CD4-positive, alpha-beta T cell treated with Interleukin-17A for 1 hour (primary cell): ENCODE results near the gene RAB18.
"Not testable (repeated sequence)": the region's sequence is repeated elsewhere in the genome, so short reads cannot be mapped to it uniquely, and the experiment has no call there.

Source experiments
- DNase-seq: peaks from one replicate; pipeline ENCODE4 v3.0.0-alpha.2; 2020

The RAB18 gene

GRCh38 chr10:27504007-27504807, at the start of gene RAB18:
Gene RAB18 (plus strand): TSS chr10:27504304. CDS start chr10:27504370, 66 bp downstream.
- peak; percentile 99 for DNase-seq

DNA sequence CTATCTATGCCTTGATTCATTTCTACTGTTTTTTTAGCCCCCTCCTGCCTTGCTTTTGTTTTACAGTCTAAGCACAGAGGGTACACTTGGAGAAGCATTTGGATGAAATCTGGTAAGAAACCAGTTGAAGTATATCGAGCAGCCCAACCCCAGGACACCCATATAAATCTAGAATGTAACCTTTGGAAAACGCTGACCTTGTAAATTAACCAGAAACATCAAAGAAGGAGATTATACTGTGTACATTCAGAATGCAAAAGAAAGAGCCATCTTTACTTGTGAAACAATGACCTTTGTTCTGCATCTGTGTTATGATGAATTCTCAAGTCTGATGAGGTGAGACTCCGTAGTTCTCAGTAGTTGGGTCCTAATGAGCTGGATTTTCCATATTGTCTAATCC, 49.3 kb upstream of the RAB18 start:
- DNase-seq = no peak

DNA sequence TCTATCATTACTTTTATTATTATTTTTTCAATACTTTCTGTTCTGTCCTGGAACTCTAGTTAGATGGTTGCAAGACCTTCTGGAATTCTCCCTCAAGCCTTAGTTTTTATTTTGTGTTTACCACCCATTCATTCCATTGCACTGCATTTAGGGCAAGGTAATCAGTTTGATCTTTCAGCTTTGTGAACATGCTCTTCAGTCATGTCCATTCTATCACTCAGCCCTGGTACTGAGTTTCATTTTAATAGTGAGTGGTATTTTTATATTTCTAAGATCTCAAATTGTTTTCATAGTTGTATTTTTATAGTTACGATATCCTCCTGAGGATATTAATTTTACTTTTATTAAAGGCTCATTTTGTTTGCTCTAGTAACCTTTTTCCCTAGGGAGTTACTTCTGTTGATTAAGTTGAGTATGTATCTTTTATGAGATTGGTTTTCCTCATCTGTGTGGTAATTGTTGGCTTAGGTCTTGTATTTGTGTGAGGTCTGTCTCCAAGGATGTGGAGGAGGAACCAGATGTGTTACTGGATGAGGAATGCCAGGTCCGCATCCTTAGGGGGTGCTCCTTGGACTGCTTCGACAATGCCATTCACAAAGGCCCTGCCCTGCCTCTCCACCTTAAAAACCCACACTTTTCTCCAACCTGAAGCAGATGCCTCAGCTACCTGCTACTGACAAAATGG, 46.7 kb upstream of the RAB18 start:
- no peak for DNase-seq

DNA sequence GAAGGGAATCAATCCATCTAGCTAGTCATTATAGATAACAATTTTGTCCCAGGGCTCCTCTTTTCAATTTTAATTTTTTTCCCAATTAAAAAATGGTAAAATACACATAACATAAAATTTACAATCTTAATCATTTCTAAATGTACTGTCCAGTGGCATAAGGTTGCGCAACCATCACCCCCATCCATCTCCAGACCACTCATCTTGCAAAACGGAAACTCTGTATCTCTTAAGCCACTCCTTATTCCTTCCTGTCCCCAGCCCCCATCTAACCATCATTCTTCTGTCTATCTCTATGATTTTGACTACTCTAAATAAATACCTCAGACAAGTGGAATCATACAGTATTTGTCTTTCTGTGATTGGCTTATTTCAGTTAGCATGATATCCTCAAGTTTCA, 46.1 kb upstream of the RAB18 start:
- no peak for DNase-seq

- DNase-seq = no peak
Measured at GRCh38 chr10:27461312-27461711, 42.8 kb upstream of the RAB18 start.

DNA sequence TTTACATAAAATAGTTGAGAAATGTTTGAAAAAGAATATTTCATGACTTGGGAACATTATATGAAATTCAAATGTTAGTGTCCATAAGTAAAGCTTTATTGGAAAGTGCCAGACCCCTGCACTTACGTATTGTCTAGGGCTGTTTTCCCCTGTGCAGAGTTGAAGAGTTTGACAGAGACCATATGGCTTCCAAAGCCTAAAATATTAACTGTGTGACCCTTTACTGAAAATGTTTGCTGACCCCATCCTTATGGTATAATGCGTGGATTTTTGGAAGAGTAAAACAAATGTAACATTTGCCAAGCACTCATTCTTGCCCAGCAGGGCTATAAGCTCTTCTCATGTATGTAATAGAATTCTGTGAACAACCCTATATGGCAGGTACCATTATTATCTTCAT, 40.1 kb upstream of the RAB18 start:
- no peak for DNase-seq

DNA sequence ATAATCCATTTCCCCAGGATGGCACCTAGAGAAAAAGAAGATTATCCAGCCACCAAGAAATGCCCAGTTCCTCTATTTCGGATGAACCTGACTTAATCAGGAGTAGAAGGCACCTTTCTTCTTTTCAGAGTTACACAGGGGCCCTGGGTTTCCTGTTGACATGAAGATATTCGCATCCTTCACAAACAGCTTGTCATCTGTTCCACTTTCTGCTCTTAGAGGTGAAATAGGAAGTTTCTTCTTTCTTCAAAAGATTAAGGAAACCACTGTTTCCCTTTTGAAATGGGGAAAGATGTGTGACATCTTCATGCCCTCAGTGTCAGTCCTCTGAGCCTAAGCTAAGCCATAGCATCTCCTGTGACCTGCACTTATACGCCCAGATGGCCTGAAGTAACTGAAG, 39.1 kb upstream of the RAB18 start:
- DNase-seq = peak; percentile 45

GRCh38 chr10:27465596-27465995, 38.5 kb upstream of the RAB18 start:
- DNase-seq = not testable (repeated sequence)

DNA sequence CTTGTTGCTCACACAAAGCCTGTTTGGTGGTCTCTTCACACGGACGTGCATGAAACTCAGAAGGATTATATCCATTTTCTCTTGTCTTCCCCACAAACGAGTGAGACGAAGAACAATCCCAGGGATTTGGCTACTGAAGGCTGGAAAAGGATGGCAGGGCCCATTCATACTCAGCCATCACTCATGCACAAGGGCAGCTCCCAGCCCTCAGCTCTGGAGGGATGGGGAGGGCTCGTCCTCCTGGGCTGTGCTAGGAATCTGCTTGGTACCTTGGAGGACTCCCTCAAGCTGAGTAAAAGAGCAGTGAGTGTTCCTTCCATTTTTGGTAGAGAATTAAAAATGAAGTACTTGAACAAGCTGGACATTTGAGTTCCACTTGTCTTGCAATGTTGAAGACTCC, 33.2 kb upstream of the RAB18 start:
- no peak for DNase-seq

DNA sequence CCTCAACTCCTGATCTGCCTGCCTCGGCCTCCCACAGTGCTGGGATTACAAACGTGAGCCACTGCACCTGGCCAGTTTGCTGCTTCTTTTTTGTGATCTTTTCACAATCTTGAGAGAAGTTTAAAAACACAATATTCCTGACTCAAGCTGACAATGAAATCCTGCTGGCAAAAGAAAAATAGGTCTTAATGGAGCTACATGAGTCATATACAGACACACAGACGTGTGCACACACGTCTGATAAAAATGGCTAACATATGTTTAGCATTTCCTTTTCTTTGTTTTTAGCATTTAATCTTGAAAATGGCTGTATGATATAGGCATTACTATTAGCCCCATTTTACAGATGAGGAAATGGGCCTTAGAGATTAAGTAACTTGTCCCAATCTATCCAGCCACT, 29.4 kb upstream of the RAB18 start:
- DNase-seq = no peak

GRCh38 chr10:27479016-27479415, 25.1 kb upstream of the RAB18 start:
- no peak for DNase-seq

- DNase-seq = no peak
Measured at GRCh38 chr10:27481486-27481885, 22.6 kb upstream of the RAB18 start.

DNA sequence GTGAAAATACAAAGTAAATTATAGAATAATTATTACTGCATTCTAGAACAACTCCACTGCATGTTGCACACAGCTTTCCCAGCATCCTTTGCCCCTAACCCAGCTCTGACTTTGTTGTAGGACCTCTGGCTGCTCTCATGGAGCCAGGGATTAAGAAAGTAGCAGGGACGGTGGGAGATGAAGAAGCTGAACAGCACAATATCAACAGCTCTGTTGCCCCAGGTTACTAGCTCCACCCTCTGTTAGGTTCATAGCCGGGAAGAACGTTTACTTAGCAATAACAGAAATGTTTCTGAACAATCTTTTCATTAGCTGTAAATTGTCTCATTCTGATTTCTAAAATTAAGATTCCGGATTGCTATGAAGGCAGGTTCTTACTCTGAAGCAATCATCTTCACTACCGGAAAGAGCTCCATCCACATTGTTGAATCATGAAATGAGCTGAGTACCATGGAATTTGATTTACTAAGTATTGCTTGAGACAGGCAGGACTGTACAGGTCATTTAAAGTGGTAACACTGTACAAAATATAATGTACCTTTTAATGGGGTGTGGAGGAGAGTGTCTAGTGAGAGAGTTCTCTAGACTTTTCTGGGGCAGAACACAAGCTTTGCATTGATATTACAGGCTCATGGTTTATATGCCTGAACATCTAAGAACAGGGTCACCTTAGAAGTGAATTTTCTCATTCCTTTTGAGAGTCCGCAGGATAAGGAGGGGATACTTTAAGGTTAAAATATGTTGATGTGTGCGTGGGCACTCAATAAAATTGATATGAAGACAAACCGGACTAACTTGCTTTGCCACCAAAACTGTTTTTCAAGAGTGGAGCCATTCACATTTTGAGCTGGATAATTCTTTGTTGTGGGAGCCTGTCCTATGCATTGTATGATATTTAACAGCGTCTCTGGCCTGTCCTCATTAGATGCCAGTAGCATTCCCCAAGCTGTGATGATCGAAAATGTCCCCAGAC, 20.8 kb upstream of the RAB18 start:
- no peak for DNase-seq

DNA sequence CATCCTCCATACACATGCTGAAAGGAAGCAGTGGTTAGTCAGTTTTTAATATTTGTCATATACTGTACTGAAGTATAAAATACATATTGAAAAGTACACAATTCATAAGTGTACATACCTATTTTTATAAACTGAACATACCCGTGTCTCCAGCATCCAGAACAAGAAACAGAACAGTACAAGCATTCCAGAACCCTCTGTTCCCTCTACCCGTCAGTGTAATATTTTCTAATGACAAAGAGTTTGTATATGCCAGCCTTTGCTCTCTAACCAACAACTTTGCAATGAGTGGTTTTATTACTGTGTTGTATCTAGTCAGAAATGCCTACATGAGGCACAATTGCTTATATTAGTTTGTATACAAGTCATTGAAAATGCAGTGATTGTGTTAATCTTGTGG, 18.7 kb upstream of the RAB18 start:
- no peak for DNase-seq

DNA sequence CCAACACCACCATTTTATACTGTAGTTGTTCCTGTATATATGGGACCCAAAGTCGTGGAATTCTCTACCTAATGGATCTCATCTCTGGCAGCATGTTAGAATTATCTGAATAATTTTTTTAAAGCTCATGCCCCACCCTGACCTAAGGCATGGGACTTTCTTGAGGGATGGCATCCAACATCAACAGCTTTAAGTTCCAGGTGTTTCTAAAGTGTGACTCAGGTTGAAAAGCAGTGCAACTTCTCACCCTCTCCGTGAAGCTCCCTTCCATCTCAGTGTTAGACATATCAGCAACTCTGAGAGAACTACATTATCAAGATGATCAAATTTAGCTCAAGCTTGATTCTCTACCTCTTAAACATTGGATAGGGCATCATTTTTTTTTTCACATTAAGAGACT, 18.1 kb upstream of the RAB18 start:
- DNase-seq = no peak

DNA sequence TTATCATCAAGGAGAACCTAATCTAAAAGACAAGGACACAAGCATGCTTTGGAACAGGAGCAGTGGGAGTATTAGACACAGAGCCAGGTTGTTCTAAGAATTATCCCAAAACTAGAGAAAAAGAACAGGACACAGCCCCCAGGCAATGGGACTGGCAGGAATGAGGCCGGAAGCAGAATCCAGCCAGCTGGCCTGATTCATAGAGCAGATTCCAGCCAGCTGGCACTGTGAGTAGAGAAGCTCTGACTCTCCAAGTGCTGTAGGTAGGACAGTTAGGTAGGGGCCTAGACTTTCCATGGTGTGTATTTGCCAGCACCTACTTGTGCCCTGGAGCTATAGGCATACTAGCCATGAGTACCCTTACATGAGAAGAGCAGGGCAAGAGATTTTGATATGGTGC, 13.3 kb upstream of the RAB18 start:
- DNase-seq = no peak

DNA sequence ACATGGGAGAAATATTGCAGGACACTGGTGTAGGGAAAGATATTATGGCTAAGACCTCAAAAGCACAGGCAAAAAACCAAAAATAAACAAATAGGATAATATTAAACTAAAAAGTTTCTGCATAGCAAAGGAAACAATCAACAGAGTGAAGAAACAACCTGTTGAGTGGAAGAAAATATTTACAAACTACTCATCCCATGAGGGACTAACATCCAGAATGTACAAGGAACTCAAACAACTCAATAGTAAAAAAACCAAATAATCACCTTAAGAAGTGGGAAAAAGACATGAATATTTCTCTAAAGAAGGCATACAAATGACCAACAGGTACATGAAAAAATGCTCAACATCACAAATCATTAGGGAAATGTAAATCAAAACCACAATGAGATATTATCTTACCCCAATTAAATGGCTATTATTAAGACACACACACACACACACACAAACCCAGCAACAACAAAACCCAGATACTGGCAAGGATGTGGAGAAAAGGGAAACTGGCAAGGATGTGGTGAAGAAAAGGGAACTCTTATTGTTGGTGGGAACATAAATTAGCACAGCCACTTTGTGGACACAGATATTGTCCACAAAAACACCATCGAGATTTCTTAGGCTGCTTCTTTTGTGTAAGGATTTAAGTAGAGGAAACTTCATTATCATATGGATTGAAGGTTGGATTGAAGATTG, 9.8 kb upstream of the RAB18 start:
- DNase-seq = no peak

DNA sequence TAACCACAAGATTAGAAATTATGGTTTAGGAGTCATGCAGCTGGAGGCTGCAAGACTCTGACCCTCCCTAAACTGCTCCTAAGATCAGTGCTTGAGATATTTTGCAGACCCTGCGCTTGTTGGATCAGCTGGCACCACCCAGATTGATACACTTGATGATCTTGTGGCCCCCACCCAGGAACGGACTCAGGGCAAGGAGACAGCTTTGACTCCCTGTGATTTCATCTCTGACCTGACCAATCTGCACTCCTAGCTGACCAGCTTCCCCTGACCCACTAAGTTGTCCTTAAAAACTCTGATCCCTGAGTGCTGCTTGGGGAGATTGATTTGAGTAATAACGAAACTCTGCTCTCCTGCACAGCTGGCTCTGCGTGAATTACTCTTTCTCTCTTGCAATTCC, 8.0 kb upstream of the RAB18 start:
- DNase-seq = no peak

DNA sequence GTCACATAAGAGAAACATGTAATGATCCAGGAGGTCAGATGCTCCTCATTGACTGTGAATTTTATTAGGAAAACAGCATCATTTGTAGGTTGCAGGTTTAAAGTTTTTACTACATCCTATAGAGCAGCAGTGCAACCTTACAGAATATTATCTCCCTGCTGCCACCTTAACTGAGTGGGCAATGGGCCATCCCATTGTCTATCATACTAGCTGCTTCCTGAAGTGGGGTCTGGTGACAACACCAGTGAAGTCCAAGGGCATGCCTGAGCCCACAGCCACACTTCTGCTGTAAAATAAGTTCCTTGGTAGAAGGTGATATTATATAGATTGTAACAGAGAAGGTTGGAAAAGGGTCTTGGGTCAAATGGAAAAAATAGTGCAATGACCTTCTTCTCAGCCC, 4.0 kb upstream of the RAB18 start:
- DNase-seq = no peak

- DNase-seq = no peak
Measured at GRCh38 chr10:27500886-27501285, 3.2 kb upstream of the RAB18 start.

- DNase-seq = no peak
Measured at GRCh38 chr10:27503498-27504006, 552 bp upstream of the RAB18 start.

DNA sequence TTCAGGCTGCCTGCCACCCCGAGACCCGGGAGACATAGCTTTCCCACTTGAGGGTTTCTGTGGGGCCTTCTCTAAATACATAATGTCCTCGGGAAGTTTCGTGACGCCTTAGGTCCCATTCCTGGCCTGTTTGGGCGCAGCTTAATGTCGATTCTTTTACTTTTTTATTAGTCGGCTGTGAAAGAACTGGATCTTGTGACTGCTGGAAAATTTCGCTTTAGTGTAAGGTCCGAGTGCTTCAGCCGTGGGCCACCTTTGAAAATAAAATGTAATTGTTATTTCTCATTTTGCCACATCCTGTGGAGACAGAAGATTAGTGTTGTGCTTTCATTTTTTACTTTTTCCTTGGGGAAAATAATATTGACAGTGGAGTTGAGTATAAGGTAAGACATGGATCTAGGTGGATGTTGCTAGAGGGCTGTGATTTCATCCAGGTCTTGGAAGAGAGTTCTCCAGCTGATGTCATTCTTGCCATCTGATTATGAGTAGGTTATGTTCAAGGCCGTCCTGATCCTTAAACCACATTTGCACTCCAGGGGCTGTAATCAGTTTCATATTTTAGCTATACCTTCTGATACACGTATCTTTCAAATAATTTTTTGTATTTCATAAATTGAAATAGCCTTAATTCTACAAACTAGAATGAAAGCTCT, 830 bp downstream of the RAB18 start:
- DNase-seq = peak; percentile 2
